Ureter (tissue), 1 donor: ENCODE measurements around the gene UBA5. TPM values are rescaled to one million over a fixed set of nuclear protein-coding genes. Genes with fewer than 3 reads are reported as not detected.
"Not testable (repeated sequence)": the region's sequence is repeated elsewhere in the genome, so short reads cannot be mapped to it uniquely, and the experiment has no call there.

ENCODE experiments used
- DNase-seq: peaks from one replicate; pipeline ENCODE4 v3.0.0-alpha.2; 2020; ENCODE audit warnings: low spot score
- total RNA-seq: library from RNA; stranded (reverse); gene quantifications from one replicate; pipeline ENCODE4 v1.2.4, GENCODE V29; 2023
- donor health status: DM: yes; HTN: yes; CAD: no.

Gene UBA5
- total RNA-seq: 49.1 TPM

GRCh38 chr3:132660052-132660810 is at the start of gene UBA5:
Gene UBA5, plus strand, starts transcription at chr3:132660329. Its CDS starts 209 bp downstream, at chr3:132660538.
- DNase-seq: peak; percentile 73

- DNase-seq: not testable (repeated sequence)
These were observed 44.8 kb upstream of the UBA5 start for GRCh38 chr3:132615301-132615700.

DNA sequence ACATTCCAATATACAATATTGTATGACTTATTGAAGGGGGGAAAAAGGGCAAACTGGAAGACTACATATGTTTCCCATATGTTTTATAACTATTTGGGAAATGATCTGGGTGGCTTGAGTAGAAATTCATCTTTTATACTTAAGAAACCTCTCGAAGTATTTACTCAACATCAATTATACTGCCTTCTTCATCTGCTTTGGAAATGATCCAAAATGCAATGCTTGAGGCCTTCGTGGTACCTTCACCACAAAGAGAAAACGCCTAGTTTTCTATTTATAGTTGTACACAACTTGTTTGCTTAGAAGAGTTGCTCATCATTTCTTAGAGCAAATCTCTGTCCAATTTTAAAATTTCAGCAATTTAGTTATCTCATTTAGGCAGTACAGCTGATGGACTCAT is 44.2 kb upstream of the UBA5 start:
- DNase-seq: no peak

- DNase-seq: no peak
These were observed 43.3 kb upstream of the UBA5 start for GRCh38 chr3:132616780-132617179.

DNA sequence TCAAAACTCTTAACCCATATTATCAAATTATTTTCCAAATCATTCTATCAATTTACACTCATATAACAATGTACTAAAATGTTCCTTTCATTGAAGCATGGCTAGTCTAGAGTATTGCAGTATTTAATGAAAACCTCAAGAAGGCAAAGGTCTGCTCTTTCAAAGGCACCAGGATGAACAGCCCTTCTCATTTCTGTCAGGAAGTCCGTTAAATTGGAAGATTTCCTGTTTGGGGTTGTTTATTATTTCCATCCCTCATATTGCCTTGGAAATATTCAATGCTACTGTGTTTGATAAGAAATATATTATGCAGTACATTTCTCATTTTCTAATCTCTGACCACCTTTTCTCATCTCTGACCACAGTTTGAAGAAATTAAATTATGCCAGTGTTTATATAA is 38.0 kb upstream of the UBA5 start:
- DNase-seq: no peak

- no peak for DNase-seq
These were observed 37.4 kb upstream of the UBA5 start for GRCh38 chr3:132622761-132623160.

DNA sequence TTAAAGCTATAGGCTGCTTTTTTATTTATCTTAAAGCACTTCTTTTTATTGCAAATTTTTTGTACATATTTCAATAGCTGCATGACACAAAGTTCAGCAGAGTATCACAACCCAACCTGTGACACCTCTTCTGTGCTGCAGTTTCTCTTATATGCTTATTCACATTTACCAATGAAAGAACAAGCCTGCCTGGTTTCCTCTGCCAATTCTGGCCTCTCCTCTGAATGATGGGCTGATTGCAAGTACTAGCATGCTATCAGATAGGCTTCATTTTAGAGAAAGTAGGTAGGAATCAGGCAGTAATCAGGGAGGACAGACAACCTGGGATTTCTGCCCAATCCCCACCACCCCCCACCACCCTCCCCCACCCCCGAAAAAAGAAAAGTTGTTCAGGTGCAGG is 36.5 kb upstream of the UBA5 start:
- peak; percentile 51 for DNase-seq

DNA sequence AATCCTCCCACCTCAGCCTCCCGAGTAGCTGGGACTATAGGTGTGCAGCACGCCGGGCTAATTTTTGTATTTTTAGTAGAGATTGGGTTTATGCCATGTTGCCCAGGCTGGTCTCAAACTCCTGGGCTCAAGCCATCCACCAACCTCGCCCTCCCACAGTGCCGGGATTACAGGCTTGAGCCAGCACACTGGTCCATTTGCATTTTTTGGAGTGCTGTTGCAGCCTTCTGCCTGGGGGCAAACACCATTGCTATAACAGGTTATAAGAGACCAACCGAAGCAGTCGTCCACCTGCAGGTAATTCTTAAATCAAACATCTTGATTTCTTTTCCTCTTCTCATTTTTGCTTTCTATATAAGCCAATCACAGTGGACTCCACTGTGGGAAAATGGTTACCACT is 35.3 kb upstream of the UBA5 start:
- DNase-seq: no peak

DNA sequence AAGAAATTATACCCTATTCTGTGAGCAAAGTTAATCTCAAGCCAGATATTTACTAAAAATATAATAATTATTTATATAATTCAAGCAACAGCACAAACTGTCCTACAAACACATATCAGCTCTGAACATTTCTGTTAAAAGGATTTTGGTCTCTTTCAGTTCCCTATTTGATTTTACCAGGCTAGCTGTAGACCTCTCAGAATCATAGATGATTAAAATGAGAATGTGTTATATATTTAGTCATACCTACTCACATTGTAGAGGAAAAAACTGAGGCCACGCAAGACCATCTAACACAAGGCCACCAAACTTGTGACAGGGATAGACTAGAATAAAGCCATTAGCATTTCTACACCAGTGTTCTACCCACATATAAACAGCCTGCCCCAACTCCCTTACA is 34.5 kb upstream of the UBA5 start:
- no peak for DNase-seq

GRCh38 chr3:132626955-132627354 is 33.2 kb upstream of the UBA5 start:
- DNase-seq: no peak

DNA sequence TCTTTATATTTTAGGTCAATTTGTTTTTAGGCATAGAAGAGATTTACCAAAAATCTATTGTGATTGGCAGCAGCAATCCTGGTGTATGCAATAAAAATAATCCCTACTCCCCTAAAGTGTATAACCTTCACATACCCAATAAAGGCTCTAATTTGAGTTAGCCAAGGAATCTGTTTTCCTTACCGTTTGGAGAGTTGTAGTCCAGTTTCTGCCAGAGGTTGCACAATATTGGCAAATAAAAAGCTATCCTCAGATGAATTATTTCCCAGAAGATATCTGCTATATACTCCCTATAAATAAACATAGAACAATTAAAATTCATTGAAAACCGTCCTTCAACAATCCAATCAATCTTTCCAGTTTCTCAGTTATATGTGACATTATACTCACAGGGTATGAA is 32.0 kb upstream of the UBA5 start:
- no peak for DNase-seq

GRCh38 chr3:132629928-132630327 is 30.2 kb upstream of the UBA5 start:
- no peak for DNase-seq

GRCh38 chr3:132630612-132631011 is 29.5 kb upstream of the UBA5 start:
- no peak for DNase-seq

GRCh38 chr3:132635052-132635451 is 25.1 kb upstream of the UBA5 start:
- no peak for DNase-seq

DNA sequence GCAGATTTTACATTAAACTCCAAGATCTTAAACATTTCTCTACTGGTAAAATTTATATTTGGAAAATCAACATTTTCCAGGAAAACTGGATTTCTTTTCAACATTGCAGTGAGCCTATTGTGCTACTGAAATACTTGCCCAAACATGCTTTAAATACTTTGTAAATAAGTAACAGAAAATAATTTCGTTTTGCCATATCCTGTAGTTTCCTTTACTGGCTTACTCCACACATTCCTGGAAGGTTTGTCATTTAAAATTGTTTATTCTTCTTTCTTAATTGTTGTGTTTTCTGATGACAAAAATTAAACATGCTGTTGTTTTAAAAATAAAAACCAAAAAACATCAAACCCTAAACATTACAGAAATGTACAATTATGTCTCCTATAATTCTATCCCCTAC is 22.5 kb upstream of the UBA5 start:
- DNase-seq: no peak

GRCh38 chr3:132638706-132639105 is 21.4 kb upstream of the UBA5 start:
- no peak for DNase-seq

GRCh38 chr3:132641427-132641826 is 18.7 kb upstream of the UBA5 start:
- DNase-seq: not testable (repeated sequence)

- no peak for DNase-seq
These were observed 18.1 kb upstream of the UBA5 start for GRCh38 chr3:132641837-132642538.

GRCh38 chr3:132642539-132642847 is 17.6 kb upstream of the UBA5 start:
- no peak for DNase-seq

- no peak for DNase-seq
These were observed 16.8 kb upstream of the UBA5 start for GRCh38 chr3:132643366-132643765.

DNA sequence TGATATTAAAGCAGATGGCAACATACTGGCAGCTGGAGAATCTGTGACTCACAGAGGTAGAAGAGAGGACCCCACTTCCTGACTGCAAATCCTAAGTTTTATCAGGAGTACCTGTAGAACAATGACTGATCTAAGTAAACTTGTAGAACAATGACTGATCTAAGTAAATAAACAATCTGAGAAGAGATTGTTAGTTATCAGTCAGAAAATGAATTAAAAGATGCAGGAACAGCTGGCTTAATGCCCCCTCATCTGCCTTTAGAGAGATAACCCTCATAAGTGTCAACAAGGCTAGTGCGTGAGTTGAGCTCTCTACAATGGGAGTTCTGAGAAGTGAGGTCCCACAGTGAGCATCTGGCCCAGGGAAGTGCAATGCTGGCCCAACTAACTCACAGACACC is 15.1 kb upstream of the UBA5 start:
- DNase-seq: no peak

DNA sequence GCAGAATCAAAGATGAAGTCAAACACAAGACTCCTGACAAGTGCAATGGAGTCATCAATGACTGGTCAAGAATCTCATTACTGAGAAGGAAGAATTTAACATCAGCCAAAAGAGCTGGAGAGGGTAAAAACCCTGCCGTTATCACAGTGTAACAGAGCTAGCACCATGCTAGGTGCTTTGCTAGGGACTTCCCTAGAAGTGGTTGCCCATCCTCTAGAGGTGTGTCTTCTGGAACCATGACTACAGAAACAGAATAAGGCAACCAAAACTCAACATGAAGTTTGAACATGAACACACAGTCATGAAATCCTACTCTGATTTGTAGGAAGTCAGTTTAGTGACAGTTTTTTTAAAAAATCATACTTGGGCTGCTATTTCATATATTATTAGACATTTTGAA is 10.0 kb upstream of the UBA5 start:
- DNase-seq: no peak

GRCh38 chr3:132652640-132653270 is 7.4 kb upstream of the UBA5 start:
- DNase-seq: no peak
